IPS-18c (cell line): ENCODE data around the gene HYDIN.
"Not testable (repeated sequence)": the region's sequence is repeated elsewhere in the genome, so short reads cannot be mapped to it uniquely, and the experiment has no call there.

Source experiments
- H3K4me3 ChIP-seq: 2 replicates; pipeline ENCODE4 v1.7.0; 2013; ENCODE audit warnings: low read depth, mild to moderate bottlenecking, low read length, moderate library complexity; ENCODE audit not compliant: insufficient read depth
- H3K9me3 ChIP-seq: one replicate; pipeline ENCODE4 v1.6.1; 2013; ENCODE audit warnings: mild to moderate bottlenecking, low read length, moderate library complexity; ENCODE audit not compliant: control insufficient read depth, insufficient read depth

The HYDIN gene

GRCh38 chr16:70954922-70955321 is 275.6 kb downstream of the HYDIN start:
- not testable (repeated sequence) for H3K4me3 ChIP-seq, H3K9me3 ChIP-seq

DNA sequence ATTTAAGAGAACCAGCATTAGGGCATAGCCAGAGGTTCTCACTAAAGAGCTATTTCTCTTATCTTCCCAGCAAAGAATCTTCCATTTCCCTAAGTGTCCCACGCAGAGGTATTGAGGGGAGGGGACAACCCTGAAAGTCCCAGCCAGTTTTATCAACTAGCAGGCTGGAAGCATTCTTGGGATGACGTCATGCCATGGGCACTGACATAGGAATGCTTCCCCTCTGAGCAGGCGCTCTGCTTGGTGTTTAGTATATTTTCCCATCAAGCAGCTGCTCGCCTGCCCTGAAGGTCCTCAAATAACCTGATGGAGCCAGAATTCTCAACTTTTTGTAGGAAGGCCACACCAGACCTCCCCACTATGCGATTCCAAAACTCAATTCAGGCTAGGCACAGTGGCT is 276.7 kb downstream of the HYDIN start:
- not testable (repeated sequence) for H3K4me3 ChIP-seq, H3K9me3 ChIP-seq

GRCh38 chr16:70943551-70943950 is 287.0 kb downstream of the HYDIN start:
- not testable (repeated sequence) for H3K9me3 ChIP-seq, H3K4me3 ChIP-seq

GRCh38 chr16:70939690-70940359 is 290.7 kb downstream of the HYDIN start:
- H3K4me3 ChIP-seq, H3K9me3 ChIP-seq: not testable (repeated sequence)

- H3K4me3 ChIP-seq, H3K9me3 ChIP-seq: not testable (repeated sequence)
Measured at GRCh38 chr16:70936781-70937525, 293.6 kb downstream of the HYDIN start.

DNA sequence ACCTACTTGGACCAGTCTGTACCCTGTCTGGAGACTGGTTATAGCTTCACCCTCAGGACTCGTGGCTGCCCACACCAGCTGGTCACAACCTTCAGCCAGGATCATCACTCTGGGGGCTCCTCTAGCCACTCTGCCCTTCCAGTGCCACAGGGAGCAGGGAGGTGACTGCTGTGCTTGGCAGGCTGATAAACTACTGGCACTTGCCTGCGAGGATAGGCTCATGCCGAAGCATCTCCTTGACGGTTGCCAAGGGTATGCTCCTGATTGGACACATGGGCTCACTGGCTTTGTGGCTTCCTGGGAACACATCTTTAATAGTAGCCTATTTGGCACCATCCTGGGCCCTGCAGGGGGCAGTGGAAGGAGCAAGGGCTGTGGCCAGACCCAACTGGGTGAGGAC is 295.2 kb downstream of the HYDIN start:
- not testable (repeated sequence) for H3K9me3 ChIP-seq, H3K4me3 ChIP-seq

DNA sequence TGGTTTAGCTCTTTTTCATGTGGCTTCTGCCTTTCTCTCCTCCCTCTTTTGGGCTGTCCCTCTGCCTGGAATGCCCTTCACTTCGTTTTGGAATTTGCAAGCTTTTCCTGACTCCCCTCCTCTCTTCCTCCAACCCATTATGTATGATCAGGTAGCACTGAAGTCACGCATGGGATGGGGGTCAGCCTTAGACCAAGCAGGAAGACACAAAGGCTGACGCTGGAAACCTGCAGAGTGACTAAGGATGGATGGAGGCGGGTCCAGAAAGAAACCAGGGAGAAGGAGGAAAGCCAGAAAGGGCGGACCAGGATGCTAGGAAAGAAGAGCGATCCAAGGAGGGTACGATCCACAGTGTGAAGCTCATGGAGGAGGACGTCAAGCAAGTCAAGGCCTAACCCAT is 296.8 kb downstream of the HYDIN start:
- not testable (repeated sequence) for H3K4me3 ChIP-seq, H3K9me3 ChIP-seq

GRCh38 chr16:70930757-70931156 is 299.8 kb downstream of the HYDIN start:
- H3K9me3 ChIP-seq, H3K4me3 ChIP-seq: not testable (repeated sequence)

- H3K9me3 ChIP-seq, H3K4me3 ChIP-seq: not testable (repeated sequence)
Measured at GRCh38 chr16:70922164-70922563, 308.4 kb downstream of the HYDIN start.

DNA sequence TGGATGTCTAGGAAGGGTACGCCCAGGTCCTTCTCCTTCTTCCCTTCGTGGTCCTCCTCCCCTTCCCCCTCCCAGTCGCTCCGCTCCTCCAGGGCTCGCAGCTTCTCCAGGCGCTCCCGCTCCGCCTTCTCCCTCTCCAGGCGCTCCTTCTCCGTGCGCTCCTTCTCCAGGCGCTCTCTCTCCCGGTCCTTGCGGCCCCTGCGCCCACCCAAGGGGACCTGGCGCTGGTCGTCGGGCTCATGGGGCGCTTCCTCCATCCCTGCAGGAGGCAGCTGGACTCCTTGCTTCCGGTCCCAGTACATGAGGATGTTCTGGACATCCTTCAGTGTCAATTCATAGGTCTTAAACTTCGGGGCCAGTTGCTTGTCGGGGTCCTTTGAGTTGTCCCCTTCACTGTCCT is 309.9 kb downstream of the HYDIN start:
- H3K4me3 ChIP-seq, H3K9me3 ChIP-seq: not testable (repeated sequence)

DNA sequence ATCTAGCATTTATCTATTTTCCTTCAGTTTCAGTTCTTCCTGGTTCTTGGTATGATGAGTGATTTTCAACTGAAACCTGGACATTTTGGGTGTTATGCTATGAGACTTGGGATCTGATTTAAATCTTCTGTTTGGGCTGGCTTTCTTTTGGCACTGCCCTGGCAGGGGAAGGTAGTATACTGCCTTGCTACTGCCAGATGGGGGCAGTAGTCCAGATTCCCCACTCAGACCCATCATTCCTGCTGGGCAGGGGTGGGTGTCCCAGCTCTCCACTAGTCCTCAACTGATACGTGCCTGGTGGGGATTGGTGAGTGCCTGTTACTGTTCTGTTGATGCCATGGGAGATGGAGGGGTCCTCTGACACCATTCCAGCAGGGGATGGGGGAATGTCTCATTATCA is 342.3 kb downstream of the HYDIN start:
- not testable (repeated sequence) for H3K9me3 ChIP-seq, H3K4me3 ChIP-seq

DNA sequence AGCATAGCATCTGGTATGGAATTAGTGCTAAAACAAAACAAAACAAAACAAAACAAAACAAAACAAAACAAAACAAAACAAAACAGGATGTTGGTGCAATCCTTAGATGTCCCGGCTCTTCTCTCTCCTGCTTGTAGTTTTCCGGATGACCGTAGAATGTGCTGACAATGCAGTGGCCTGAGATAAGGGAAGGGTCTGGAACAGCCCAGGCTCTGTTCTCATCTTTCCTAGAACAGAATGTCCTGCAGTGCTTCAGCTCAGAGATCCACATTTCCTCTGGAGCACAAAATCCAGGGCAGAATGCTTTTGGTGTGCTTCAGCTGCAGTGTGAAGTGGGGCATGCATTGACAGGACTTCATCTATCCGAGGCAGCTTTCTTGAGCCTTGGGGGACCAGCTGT is 345.9 kb downstream of the HYDIN start:
- H3K9me3 ChIP-seq, H3K4me3 ChIP-seq: not testable (repeated sequence)

- not testable (repeated sequence) for H3K4me3 ChIP-seq, H3K9me3 ChIP-seq
Measured at GRCh38 chr16:70882311-70882710, 348.2 kb downstream of the HYDIN start.

GRCh38 chr16:70877895-70878294 is 352.6 kb downstream of the HYDIN start:
- H3K9me3 ChIP-seq, result not testable (repeated sequence)

DNA sequence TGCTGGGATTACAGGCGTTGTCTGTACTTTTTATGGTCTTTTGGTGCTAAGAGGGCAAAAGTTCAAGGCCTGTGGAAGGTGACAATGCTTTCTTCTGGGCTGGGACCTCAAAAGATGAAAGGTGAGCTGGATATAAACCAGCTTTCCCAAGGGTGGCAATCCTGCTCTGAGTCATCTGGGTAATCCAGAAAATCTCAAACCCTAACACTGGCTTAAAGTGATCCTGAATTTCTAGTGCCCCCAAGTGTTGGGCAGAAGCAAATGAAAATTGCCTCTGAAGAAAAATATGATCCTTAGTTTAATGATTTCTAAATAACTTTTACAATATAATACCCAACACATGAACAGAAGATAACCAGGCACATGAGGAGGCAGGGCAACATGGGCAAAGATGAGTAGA is 354.1 kb downstream of the HYDIN start:
- H3K4me3 ChIP-seq, H3K9me3 ChIP-seq: not testable (repeated sequence)

More at GRCh38 chr16:70877895-70878294, 352.6 kb downstream of the HYDIN start:
- H3K4me3 ChIP-seq, result not testable (repeated sequence)

- H3K4me3 ChIP-seq, H3K9me3 ChIP-seq: not testable (repeated sequence)
Measured at GRCh38 chr16:70864698-70865097, 365.8 kb downstream of the HYDIN start.

GRCh38 chr16:70861996-70862395 is 368.5 kb downstream of the HYDIN start:
- H3K9me3 ChIP-seq, H3K4me3 ChIP-seq: not testable (repeated sequence)

DNA sequence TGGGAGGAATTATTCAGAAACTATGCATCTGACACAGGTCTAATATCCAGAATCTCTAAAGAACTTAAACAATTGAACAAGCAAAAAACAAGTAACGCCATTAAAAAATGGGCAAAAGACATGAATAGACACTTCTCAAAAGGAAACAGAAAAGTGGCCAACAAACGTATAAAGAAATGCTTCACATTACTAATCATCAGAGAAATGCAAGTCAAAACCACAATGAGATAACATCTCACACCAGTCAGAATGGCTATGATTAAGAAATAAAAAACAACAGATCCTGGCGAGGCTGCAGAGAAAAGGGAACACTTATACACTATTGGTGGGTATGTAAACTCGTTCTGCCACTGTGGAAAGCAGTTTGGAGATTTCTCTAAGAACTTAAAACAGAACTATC is 379.2 kb downstream of the HYDIN start:
- not testable (repeated sequence) for H3K4me3 ChIP-seq, H3K9me3 ChIP-seq
